SK-N-MC (cell line): Measurements from ENCODE around the gene ARID2.

Experiments used
- EZH2 ChIP-seq: fragments of 200-600 bp; sonication (generic); IDR thresholded peaks from one replicate; pipeline ENCODE4 v1.6.1; 2017; ENCODE audit warnings: antibody characterized with exemption
- POLR2AphosphoS5 ChIP-seq: IDR thresholded peaks from 2 replicates; pipeline ENCODE4 v1.6.1; 2012; ENCODE audit warnings: mild to moderate bottlenecking, low read depth, low read length, borderline replicate concordance

DNA sequence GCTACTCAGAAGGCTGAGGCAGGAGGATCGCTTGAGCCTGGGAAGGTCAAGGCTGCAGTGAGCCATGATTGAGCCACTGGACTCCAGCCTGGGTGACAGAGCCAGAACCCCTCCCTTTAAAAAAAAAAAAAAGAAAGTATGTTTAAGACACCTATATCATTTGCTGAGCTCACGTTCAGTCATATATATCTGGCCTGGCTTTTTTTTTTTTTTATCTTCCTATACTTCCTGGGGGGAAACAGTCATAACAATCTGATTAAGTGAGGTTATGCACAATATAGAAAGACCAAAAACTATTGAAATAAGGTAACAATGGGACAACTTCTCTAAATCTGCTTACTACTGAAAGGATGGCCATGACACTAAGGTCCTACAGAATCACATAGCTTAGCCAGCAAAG, 9.4 kb upstream of the ARID2 start:
- TF ChIP-seq EZH2 = no peak
- no peak for TF ChIP-seq POLR2AphosphoS5
